NCI-H748 treated with DMSO at 0.1 percent for 48 hours (cell line): Measurements from ENCODE around the gene NME1.
"Not testable (repeated sequence)": the region's sequence is repeated elsewhere in the genome, so short reads cannot be mapped to it uniquely, and the experiment has no call there.

Experiments used
- DNase-seq: peaks from one replicate; lab custom pipeline; 2025; lab: John Stamatoyannopoulos, UW

NME1 gene

GRCh38 chr17:51147650-51148049, 5.7 kb upstream of the NME1 start:
- DNase-seq = no peak

DNA sequence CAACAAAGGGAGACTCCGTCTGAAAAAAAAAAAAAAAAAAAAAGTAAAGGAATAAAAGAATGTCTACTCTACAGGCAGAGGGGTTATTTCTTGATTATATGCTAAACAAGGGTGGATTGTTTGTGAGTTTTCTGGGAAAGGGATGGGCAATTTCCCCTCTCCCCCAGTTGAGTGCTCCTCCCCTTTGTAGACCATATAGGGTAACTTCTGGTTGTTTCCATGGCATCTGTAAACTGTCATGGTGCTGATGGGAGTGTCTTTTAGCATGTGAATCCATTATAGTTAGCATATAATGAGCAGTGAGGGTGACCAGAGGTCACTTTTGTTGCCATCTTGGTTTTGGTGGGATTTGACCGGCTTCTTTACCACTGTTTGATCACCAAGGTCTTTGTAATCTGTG, 4.2 kb upstream of the NME1 start:
- DNase-seq = no peak

- DNase-seq = no peak
Observed at GRCh38 chr17:51150932-51151331, 2.4 kb upstream of the NME1 start.

DNA sequence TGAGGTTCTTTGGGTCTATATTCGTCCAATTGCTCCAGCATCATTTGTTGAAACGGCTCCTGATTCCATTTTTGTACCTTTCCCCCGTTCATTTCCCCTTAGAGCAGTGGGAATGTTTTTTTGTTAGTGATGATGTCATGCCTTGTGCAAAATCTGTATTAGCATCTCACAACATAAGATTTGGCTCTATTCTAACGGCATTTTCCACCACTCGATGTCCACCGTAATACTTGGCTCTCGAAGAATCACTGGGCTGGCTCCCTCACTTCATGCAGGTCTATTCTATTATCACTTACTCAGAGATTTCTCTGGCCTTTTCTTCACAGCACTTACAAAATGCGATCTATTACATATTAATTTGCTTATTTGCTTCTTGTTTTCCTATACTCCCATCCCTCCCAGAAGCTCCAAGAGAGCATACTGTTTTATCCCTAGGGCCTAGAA, 571 bp upstream of the NME1 start:
- DNase-seq = peak; percentile 52

- DNase-seq = no peak
Observed at GRCh38 chr17:51154176-51154575, 817 bp downstream of the NME1 start.

- no peak for DNase-seq
Observed at GRCh38 chr17:51155416-51155815, 2.1 kb downstream of the NME1 start.

GRCh38 chr17:51159604-51160003, 6.2 kb downstream of the NME1 start:
- DNase-seq = no peak

GRCh38 chr17:51161541-51161940, 8.2 kb downstream of the NME1 start:
- no peak for DNase-seq

DNA sequence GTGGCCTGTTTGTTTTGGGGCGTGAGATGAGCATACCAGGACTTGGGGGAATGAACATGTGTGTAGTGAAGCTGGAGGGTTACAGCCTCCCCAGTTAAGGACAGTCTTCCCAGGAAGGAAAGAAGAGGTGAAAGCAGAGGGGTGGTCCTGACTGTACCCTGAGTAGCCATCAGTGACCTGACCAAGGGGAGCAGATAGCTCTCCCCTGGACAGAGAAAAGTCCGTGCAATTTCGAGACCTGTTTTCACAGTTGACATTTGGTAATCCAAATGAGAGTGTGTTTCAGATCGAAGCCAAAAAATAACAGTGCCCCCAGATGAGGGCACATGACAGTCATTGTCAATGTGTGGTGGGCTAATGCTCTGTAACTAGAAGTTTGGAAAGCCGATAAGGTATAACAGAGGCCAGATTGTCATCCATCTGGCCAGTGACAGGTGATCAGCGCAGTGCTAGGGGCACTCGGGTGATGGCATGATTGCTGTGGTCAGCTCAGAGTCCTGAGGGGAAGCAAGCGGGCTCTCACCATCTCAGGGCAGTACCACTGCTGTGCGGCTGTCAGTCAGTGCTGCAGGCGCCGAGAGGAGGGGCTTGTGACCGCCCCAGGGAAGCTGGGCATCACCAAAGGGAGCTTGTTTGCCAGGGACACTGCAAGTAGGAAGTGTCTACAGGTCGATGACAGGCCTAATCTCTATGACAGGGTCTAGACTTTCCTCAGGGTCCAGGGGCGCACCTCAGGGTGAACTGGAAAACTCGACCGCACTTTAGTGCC, 11.7 kb downstream of the NME1 start:
- DNase-seq = peak; percentile 15

DNA sequence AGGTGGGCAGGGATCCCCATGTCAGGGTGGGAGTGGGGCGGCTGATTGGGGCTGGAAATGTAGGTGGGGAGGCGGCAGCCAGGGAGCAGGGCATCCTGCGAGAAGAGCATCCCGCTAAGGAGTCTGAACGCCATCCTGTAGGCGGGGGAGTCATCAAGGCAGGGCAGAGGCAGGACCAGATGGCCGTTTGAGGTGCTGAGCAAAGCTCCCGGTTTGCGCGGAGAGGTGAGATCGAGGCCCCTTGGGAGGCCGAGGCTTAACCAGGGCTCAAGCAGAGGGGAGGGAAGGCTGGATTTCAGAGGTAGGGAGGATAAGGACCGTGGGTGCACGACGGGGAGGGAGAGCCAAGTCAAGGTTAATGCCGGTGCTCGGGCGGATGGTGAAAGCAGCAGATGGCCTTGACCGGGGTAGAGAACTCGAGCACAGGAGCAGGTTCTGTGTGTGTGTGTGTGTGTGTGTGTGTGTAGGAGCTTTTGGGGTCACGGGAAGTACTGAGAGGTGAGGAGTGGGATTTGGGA, 12.4 kb downstream of the NME1 start:
- no peak for DNase-seq

DNA sequence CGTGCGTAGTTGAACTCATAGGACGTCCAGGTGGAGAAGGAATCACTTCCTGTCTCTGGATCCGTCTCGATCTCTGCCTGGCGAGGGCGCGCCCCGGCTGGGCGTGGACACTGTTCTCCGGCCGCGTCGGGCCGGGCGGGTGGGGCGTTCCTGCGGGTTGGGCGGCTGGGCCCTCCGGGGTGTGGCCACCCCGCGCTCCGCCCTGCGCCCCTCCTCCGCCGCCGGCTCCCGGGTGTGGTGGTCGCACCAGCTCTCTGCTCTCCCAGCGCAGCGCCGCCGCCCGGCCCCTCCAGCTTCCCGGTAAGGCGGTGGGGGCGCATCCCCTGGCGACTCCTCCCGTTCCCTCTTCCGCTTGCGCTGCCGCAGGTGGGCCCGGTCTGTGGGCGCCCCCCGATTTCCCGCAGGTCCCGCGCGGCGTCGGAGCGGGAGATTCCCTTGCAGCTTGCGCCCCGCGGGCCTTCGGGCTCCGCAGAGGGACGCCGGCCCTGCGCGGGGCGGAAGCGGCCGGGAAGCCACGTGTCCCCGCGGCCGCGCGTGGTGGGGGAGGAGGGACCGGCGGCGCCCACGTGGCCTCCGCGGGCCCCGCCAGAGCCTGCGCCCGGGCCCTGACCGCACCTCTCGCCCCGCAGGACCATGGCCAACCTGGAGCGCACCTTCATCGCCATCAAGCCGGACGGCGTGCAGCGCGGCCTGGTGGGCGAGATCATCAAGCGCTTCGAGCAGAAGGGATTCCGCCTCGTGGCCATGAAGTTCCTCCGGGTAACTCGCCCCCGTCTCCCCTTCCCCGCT, 13.0 kb downstream of the NME1 start, which contains the start of gene NME2:
NME2 (plus strand) TSS at position 214 of the 789 bp plus-strand sequence; CDS start at position 634, 420 bp downstream.
- DNase-seq = peak; percentile 82

DNA sequence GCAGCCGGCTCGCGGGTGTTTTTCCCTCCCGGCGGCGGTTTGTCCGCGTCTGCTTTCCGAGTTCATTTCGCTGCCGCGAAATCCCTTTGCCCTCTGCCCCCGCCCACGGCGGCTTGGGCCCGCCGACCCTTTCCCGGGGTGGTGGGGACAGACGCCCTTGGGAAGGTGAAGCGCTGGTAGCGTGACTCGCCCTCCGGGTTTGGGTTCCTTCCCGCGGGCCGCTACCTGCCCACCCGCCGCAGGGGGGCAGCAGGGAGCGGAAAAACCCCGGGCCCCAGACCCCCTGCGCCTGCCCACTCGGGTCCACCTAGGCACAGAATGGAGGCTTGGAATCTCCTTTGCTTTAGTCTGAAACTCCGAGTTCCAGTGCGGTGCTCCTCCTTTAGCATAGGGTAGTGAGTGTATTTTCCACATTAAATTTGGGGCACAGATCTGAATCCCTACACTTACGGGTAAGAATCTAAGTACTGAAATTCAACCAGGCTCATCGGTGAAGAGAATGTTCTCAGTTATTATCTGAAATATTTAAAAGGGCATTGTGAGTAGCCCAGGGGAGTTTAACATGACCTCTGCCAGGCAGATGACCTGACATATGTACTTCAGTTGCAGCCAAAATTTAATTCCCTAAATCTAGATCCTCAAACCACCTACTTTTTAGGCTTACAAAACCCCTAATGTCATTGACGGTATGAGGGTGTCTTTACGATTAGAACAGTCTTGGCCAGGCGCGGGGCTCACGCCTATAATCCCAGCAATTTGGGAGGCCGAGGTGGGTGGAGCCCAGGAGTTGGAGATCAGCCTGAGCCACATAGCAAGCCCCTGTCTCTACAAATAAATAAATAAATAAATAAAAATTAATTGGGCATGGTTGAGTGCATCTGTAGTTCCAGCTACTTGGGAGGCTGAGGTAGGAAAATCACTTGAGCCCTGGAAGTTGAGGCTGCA, 13.9 kb downstream of the NME1 start:
- DNase-seq = peak; percentile 27

DNA sequence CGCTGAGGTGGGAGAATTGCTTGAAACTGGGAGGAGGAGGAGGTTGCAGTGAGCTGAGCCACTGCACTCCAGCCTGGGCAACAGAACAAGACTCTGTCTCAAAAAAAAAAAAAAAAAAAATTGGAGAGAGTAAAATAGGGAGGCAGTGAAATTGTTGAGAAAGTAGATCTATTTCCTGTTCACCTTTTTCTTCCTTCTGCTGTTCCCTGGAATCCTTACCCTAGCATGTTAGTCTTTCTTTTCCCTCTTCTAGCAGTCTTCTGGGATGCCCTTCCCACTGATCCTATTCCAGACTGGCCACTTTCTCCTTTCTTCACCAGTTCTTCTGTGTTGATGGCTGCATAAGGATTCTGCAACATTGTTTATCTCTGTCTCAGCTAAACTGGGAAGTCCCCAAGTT, 16.0 kb downstream of the NME1 start:
- no peak for DNase-seq

- no peak for DNase-seq
Observed at GRCh38 chr17:51170736-51171135, 17.4 kb downstream of the NME1 start.

DNA sequence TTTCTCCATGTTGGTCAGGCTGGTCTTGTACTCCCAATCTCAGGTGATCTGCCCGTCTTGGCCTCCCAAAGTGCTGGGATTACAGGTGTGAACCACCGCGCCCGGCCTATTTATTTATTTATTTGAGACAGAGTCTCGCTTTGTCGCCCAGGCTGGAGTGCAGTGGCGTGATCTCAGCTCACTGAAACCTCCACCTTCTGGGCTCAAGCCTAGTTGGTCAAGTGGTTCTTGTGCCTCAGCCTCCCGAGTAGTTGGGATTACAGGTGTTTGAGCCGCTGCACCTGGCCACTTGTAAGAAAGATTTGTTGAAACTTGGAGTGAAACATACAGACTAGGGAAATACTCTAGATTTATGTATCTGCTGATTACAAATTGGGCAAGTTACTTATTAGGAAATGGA, 18.7 kb downstream of the NME1 start:
- not testable (repeated sequence) for DNase-seq

- DNase-seq = no peak
Observed at GRCh38 chr17:51180486-51180885, 27.1 kb downstream of the NME1 start.

- DNase-seq = no peak
Observed at GRCh38 chr17:51184124-51184523, 30.8 kb downstream of the NME1 start.

DNA sequence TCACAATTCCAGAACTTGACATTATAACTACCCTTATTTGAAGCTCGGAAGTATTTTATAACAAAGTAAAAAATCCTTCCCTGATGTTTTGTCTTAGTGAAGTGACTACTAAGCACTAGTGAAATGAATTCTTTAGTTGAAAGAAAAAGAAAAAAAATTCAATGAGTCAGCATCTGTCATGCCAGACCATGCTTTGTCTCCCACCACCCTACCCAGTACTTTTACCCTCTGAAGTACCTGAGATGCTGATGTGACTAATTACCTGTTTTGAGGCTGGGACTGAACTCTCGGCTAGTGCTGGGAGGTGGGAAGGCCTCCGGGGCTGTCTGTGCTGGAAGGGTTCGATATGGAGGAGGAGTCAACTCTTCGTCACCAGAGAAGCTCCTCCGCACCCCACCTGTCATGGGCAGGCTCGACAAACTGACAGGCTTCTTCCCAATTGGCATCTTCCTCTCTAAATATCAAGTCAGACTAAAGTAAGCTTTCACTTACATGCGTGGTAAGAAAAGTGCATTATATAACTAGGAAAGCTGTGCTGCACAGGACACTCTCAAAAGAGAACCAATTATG, 32.5 kb downstream of the NME1 start:
- DNase-seq = no peak

- DNase-seq = no peak
Observed at GRCh38 chr17:51188271-51188833, 35.0 kb downstream of the NME1 start.

- DNase-seq = no peak
Observed at GRCh38 chr17:51189162-51189561, 35.8 kb downstream of the NME1 start.

- no peak for DNase-seq
Observed at GRCh38 chr17:51189628-51190027, 36.3 kb downstream of the NME1 start.
